Neural crest cell (in vitro differentiated cells): ENCODE data around the gene ABCC3. TPM values are rescaled to one million over a fixed set of nuclear protein-coding genes. Genes with fewer than 3 reads are reported as not detected.

ENCODE experiments used
- DNase-seq: peaks from one replicate; pipeline ENCODE4 v3.0.0; 2021; ENCODE audit warnings: low read depth, mixed read lengths, low spot score
- H3K27ac Mint-ChIP-seq: one replicate; pipeline ENCODE4 v1.8.0; 2021; ENCODE audit warnings: mild to moderate bottlenecking, mixed read lengths; ENCODE audit not compliant: unreplicated experiment
- H3K27me3 Mint-ChIP-seq: 2 replicates; pipeline ENCODE4 v1.8.0; 2021; ENCODE audit warnings: low read depth, mild to moderate bottlenecking, mixed read lengths
- H3K36me3 Mint-ChIP-seq: 2 replicates; pipeline ENCODE4 v1.8.0; 2021; ENCODE audit warnings: low read depth, mild to moderate bottlenecking, mixed read lengths
- H3K4me1 Mint-ChIP-seq: 2 replicates; pipeline ENCODE4 v1.8.0; 2021; ENCODE audit warnings: mixed read lengths
- H3K4me3 Mint-ChIP-seq: one replicate; pipeline ENCODE4 v1.8.0; 2021; ENCODE audit warnings: mild to moderate bottlenecking, mixed read lengths
- H3K9me3 Mint-ChIP-seq: 2 replicates; pipeline ENCODE4 v1.8.0; 2021; ENCODE audit warnings: mixed read lengths
- total RNA-seq: library from RNA; stranded (reverse); gene quantifications from 2 replicates; pipeline ENCODE4 v1.2.1, GENCODE V29; 2021
- TF ChIP-seq, protein P1 (sequence below): fragments of 200-600 bp; sonication (generic); conservative IDR thresholded peaks from 2 replicates; pipeline ENCODE4 v1.5.0; 2021; ENCODE audit warnings: antibody characterized with exemption, mild to moderate bottlenecking

The ABCC3 gene
- total RNA-seq, 1 donor from 2014 or later = not detected

- Mint-ChIP-seq H3K4me3 (no peak overlapping the region), H3K9me3 (no peaks in the 10 kb centered on the region), H3K36me3 (no peaks in the 10 kb centered on the region), H3K27ac (no peak overlapping the region), H3K27me3 (peaks cover 44% of the 10 kb centered on the region), H3K4me1 (peaks cover 14% of the 10 kb centered on the region)
- DNase-seq = no peak
- TF ChIP-seq, protein P1, sequence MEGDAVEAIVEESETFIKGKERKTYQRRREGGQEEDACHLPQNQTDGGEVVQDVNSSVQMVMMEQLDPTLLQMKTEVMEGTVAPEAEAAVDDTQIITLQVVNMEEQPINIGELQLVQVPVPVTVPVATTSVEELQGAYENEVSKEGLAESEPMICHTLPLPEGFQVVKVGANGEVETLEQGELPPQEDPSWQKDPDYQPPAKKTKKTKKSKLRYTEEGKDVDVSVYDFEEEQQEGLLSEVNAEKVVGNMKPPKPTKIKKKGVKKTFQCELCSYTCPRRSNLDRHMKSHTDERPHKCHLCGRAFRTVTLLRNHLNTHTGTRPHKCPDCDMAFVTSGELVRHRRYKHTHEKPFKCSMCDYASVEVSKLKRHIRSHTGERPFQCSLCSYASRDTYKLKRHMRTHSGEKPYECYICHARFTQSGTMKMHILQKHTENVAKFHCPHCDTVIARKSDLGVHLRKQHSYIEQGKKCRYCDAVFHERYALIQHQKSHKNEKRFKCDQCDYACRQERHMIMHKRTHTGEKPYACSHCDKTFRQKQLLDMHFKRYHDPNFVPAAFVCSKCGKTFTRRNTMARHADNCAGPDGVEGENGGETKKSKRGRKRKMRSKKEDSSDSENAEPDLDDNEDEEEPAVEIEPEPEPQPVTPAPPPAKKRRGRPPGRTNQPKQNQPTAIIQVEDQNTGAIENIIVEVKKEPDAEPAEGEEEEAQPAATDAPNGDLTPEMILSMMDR = no peak
Observed at GRCh38 chr17:50638966-50639713, 4.5 kb downstream of the ABCC3 start.

DNA sequence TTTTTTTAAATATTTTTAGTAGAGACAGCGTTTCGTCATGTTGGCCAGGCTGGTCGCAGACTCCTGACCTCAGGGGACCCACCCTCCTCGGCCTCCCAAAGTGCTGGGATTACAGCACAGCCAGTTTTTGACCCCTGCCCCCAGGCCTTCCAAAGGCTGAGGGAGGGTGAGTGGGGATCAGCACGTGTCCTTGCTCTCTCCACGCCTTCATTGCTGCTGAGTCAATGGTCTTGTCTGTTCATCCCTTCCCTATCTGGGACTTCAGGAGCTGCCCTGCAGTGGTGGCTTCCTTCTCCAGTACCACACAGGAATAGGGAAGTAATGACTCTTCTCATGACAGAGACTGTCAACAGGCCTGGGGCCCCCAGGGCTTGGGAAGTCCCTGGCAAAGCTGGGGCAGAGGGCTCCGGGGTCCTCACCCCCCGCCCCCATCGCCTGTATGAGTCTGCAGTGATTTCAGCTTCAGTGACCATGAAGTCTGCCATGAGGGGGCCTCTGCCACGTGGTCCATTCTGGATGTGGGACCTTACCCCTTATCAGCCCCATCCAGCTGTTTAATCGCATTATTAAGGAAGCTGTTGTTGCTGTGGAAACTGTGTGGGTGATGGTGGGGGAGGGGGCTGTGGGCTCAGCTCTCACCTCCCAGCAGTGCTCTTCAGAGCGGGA, 6.1 kb downstream of the ABCC3 start:
- H3K4me1 Mint-ChIP-seq = peaks cover 14% of the 10 kb centered on the region
- no peak overlapping the region for H3K4me3 Mint-ChIP-seq
- H3K36me3 Mint-ChIP-seq = no peaks in the 10 kb centered on the region
- peak overlapping the region; percentile 27 for H3K27ac Mint-ChIP-seq
- no peak for DNase-seq
- no peaks in the 10 kb centered on the region for H3K9me3 Mint-ChIP-seq
- peaks cover 30% of the 10 kb centered on the region for H3K27me3 Mint-ChIP-seq
- TF ChIP-seq, protein P1 = no peak

DNA sequence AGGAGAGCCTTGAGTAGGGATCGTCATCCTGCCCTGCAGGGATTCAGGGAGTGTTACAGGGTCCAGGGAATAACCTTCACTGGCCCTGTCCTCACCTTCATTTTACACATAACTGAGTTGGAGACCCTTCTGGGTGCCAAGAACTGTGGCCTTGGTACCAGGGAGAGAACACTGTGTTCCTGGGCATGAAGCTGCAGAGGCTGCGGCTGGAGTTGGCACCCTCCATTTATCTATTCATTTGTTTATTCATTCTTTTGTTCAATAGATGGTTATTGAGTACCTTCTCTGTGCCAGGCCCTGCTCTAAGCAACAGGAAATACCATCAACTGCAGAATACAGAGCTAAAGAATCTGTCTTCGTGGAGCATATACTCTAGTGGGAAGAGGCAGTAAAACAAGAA, 6.7 kb downstream of the ABCC3 start:
- Mint-ChIP-seq H3K4me3 (no peak overlapping the region), H3K27ac (peak overlapping the region; percentile 27), H3K36me3 (no peaks in the 10 kb centered on the region), H3K27me3 (peaks cover 24% of the 10 kb centered on the region), H3K4me1 (peaks cover 14% of the 10 kb centered on the region), H3K9me3 (no peaks in the 10 kb centered on the region)
- TF ChIP-seq, protein P1 = no peak
- DNase-seq = no peak

DNA sequence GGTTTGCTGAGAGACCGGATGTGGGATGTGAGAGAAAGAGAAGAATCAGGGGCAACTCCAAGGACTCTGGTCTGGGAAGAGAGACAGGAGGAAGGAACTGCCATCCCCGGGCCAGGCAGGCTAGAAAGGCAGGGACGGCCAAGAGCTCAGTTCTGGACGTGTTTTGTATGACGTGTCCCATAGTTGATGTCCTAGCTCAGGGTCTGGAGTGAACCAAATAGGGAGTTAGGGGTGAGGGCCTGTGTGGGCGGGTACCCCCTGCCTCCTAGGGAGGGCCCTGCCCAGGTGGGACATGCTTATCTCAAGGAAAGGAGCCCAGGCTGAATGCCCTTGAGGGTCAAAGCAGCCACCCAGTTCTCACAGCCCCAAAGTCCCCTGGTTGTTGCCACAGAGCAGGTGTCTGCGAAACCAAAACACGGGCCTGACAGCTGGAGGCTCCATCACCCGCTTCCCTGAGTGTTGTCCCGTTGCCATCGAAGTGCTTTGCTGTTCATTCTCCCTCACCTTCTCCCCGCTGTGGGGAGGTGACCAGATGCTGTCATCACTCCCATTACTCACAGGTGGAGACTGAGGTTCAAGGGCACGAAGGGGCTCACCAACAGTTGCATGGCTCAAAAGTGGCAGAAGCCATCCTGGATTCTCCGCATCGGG, 7.5 kb downstream of the ABCC3 start:
- TF ChIP-seq, protein P1 = no peak
- Mint-ChIP-seq H3K9me3 (no peaks in the 10 kb centered on the region), H3K36me3 (no peaks in the 10 kb centered on the region), H3K4me1 (peaks cover 14% of the 10 kb centered on the region), H3K27me3 (peaks cover 16% of the 10 kb centered on the region), H3K4me3 (no peak overlapping the region), H3K27ac (no peak overlapping the region)
- no peak for DNase-seq

- Mint-ChIP-seq H3K4me1 (peaks cover 14% of the 10 kb centered on the region), H3K27ac (no peak overlapping the region), H3K4me3 (no peak overlapping the region), H3K9me3 (no peaks in the 10 kb centered on the region), H3K36me3 (no peaks in the 10 kb centered on the region), H3K27me3 (peaks cover 8% of the 10 kb centered on the region)
- TF ChIP-seq, protein P1 = no peak
- no peak for DNase-seq
Observed at GRCh38 chr17:50642722-50643656, 8.3 kb downstream of the ABCC3 start.
